GM12878 (cell line): ENCODE data around the gene ACSF2. TPM values are rescaled to one million over a fixed set of nuclear protein-coding genes. Genes with fewer than 3 reads are reported as not detected.

Experiments used
- ATF3 ChIP-seq: IDR thresholded peaks from 2 replicates; pipeline ENCODE4 v1.6.1; 2011; ENCODE audit warnings: low read depth, mild to moderate bottlenecking, low read length, moderate library complexity, borderline replicate concordance; ENCODE audit errors: extremely low read depth
- CBFB ChIP-seq: IDR thresholded peaks from 2 replicates; pipeline ENCODE4 v1.6.1; 2016; ENCODE audit warnings: antibody characterized with exemption, low read depth
- CEBPB ChIP-seq, 2 experiments: fragments of 150-350 bp in 1 of 2; IDR thresholded peaks; 2 replicates each; pipeline ENCODE4 v1.6.1; 2012 to 2014; ENCODE audit warnings: low read depth in 2 of 2, low read length in 2 of 2, borderline replicate concordance in 1 of 2, inconsistent platforms in 1 of 2
- CREM ChIP-seq: IDR thresholded peaks from 2 replicates; pipeline ENCODE4 v1.6.1; 2014; ENCODE audit warnings: antibody characterized with exemption, low read depth
- EED ChIP-seq: sonication (generic); IDR thresholded peaks from 2 replicates; pipeline ENCODE4 v1.6.1; 2016; ENCODE audit warnings: antibody characterized with exemption, low read depth
- ELK1 ChIP-seq: IDR thresholded peaks from 2 replicates; pipeline ENCODE4 v1.6.1; 2012; ENCODE audit warnings: low read depth, low read length, improper control_type of control experiment
- FOXM1 ChIP-seq: IDR thresholded peaks from 2 replicates; pipeline ENCODE4 v1.6.1; 2012; ENCODE audit warnings: low read depth, mild to moderate bottlenecking, inconsistent platforms, low read length, moderate library complexity
- IKZF2 ChIP-seq, 2 experiments: fragments of 450-650 bp; IDR thresholded peaks; 2 replicates each; pipeline ENCODE4 v1.6.1; 2017; ENCODE audit warnings: mild to moderate bottlenecking in 2 of 2, moderate library complexity in 2 of 2
- IRF5 ChIP-seq: fragments of 450-650 bp; IDR thresholded peaks from 2 replicates; pipeline ENCODE4 v1.6.1; 2017; ENCODE audit warnings: borderline replicate concordance
- MLLT1 ChIP-seq: fragments of 450-650 bp; IDR thresholded peaks from 2 replicates; pipeline ENCODE4 v1.6.1; 2016; ENCODE audit warnings: mild to moderate bottlenecking
- MYB ChIP-seq: fragments of 150-350 bp; IDR thresholded peaks from 2 replicates; pipeline ENCODE4 v1.6.1; 2014; ENCODE audit warnings: mild to moderate bottlenecking, low read depth, low read length, borderline replicate concordance
- MYC ChIP-seq: IDR thresholded peaks from 2 replicates; pipeline ENCODE4 v1.6.1; 2011; ENCODE audit warnings: mild to moderate bottlenecking, low read length, moderate library complexity, inconsistent platforms; ENCODE audit not compliant: insufficient read depth, insufficient replicate concordance, insufficient read length, severe bottlenecking
- NKRF ChIP-seq: fragments of 450-650 bp; conservative IDR thresholded peaks from 2 replicates; pipeline ENCODE4 v1.6.1; 2017; ENCODE audit warnings: mild to moderate bottlenecking, moderate library complexity
- PAX8 ChIP-seq: fragments of 450-650 bp; IDR thresholded peaks from 2 replicates; pipeline ENCODE4 v1.6.1; 2017; ENCODE audit warnings: mild to moderate bottlenecking, moderate library complexity
- POLR2AphosphoS2 ChIP-seq: IDR thresholded peaks from 2 replicates; pipeline ENCODE4 v1.6.1; 2011; ENCODE audit warnings: low read depth, mild to moderate bottlenecking, low read length, improper control_type of control experiment, moderate library complexity
- SKIL ChIP-seq: fragments of 450-650 bp; IDR thresholded peaks from 2 replicates; pipeline ENCODE4 v1.6.1; 2017; ENCODE audit warnings: mild to moderate bottlenecking, low read depth, inconsistent platforms; ENCODE audit not compliant: poor library complexity, severe bottlenecking
- SP1 ChIP-seq: IDR thresholded peaks from one replicate; pipeline ENCODE4 v1.6.1; 2011; ENCODE audit warnings: low read depth, low read length
- TBL1XR1 ChIP-seq: IDR thresholded peaks from 2 replicates; pipeline ENCODE4 v1.6.1; 2012; ENCODE audit warnings: low read depth, low read length, improper control_type of control experiment
- TCF3 ChIP-seq: IDR thresholded peaks from 2 replicates; pipeline ENCODE4 v1.6.1; 2012; ENCODE audit warnings: low read depth, mild to moderate bottlenecking, low read length, borderline replicate concordance; ENCODE audit not compliant: insufficient read depth
- ZNF217 ChIP-seq: fragments of 450-650 bp; IDR thresholded peaks from 2 replicates; pipeline ENCODE4 v1.6.1; 2017; ENCODE audit warnings: antibody characterized with exemption, mild to moderate bottlenecking
- ZNF384 ChIP-seq: IDR thresholded peaks from 2 replicates; pipeline ENCODE4 v1.6.1; 2012; ENCODE audit warnings: low read depth, mild to moderate bottlenecking, low read length, improper control_type of control experiment, borderline replicate concordance
- polyA plus RNA-seq, 11 experiments: library from polyadenylated mRNA; depleted of rRNA in 4 of 11; unstranded in 6 of 11; stranded (reverse) in 5 of 11; fragments of >200 nt; fragmentation: Nextera tagmentation in 4 of 11; fragmentation: Illumina TruSeq in 1 of 11; extraction: Ambion mirVana in 4 of 11; extraction: Trizol in 1 of 11; gene quantifications; 1 replicate in 1 of 11; 2 replicates in 10 of 11; pipeline versions ENCODE4 v1.2.1 to v1.2.3, GENCODE V29; 2011 to 2016; ENCODE audit warnings: inconsistent platforms in 2 of 11, missing spikeins in 2 of 11, low read depth in 1 of 11
- total RNA-seq, 4 experiments: library from RNA; depleted of rRNA in 3 of 4; stranded (reverse); fragments of >200 nt in 3 of 4; fragmentation: Illumina TruSeq in 1 of 4; extraction: Trizol in 1 of 4; gene quantifications; 2 replicates each; pipeline versions ENCODE4 v1.2.1 to v1.2.3, GENCODE V29; 2013 to 2021

Gene ACSF2
- total and polyA plus RNA-seq, 10 of the 15 experiments (the other 5 are each of a cell fraction or from before 2014, with no cell fraction given), result 7.1 to 32.8 (median 16.8) TPM

- TF ChIP-seq MLLT1 (no peak), ZNF217 (no peak), ATF3 (peak; percentile 37; the same call in 1 of the 2 replicates), NKRF (peak; percentile 73; the same call in 1 of the 2 replicates), SP1 (no peak), ELK1 (no peak), PAX8 (no peak), SKIL (no peak), POLR2AphosphoS2 (no peak), EED (no peak), MYB (no peak), CREM (no peak), TBL1XR1 (no peak), IKZF2 (IDR thresholded peaks at IDR 0.05) (no peak), IRF5 (no peak), TCF3 (0 out of 2 replicates have a peak, but pooled peaks have one; percentile 22), ZNF384 (no peak), CBFB (no peak), MYC (no peak), CEBPB (IDR thresholded peaks at IDR 0.05; ENCODE audit: borderline replicate concordance in 1 of 2, low read depth in 2 of 2, low read length in 2 of 2) (no peak), FOXM1 (no peak)
Observed at GRCh38 chr17:50425682-50426471, at the start of gene ACSF2 (continued).
